Activated effector memory CD4-positive, alpha-beta T cell treated with anti-CD3 and anti-CD28 coated beads, Interleukin-2, amount 50 U/mL, for 16 hours (primary cell): ENCODE measurements around the gene ACAD10.
A peak's percentile ranks its signal among the peaks of the same experiment; 100 is the strongest.
"Not testable (repeated sequence)": the region's sequence is repeated elsewhere in the genome, so short reads cannot be mapped to it uniquely, and the experiment has no call there.

Experiments used
- DNase-seq: peaks from one replicate; pipeline ENCODE4 v3.0.0-alpha.2; 2020

ACAD10 gene

GRCh38 chr12:111685811-111686573 lies at the start of gene ACAD10, which contains the start of gene BRAP:
Gene ACAD10, plus strand, starts transcription at chr12:111686053. Its CDS starts 6,657 bp downstream, at chr12:111692710.
Gene BRAP, minus strand, starts transcription at chr12:111685956. Its CDS starts 164 bp downstream, at chr12:111685792.
- DNase-seq = peak; percentile 97

DNA sequence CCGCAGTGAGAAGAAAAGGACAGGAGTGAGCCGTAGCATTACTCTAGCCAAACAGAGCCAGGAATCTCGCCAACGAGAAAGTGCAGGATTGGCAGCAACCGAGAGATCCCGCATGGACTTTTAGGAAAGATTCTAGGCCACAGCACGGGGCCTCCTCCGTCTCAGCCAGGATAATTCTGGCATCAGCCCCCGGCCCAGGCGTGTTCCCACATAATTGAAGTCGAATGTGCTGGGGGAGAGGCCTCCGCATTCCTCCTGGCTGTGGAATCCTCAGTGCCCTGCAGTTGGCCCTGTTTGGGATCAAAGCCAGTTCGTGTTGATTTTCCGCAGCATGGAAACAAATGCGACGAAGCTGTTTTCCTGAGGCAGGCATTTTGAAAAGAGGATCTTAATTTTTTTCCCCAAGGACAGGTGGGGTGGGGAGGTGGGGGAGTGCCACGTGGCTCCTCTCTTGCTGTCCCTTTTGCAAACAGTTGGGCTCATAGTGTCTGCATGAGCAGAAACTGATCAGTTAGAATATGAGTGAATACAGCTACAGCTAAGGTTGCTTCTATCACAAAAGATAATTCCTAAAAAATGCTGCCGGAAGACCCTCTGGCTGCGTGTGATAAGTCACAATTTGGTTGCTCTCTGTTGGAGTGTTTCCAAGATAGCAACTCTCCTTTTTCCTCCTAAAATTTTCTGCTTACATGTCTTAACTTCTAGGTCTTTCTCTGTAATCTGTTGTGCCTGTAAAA lies 49.5 kb upstream of the ACAD10 start:
- no peak for DNase-seq

DNA sequence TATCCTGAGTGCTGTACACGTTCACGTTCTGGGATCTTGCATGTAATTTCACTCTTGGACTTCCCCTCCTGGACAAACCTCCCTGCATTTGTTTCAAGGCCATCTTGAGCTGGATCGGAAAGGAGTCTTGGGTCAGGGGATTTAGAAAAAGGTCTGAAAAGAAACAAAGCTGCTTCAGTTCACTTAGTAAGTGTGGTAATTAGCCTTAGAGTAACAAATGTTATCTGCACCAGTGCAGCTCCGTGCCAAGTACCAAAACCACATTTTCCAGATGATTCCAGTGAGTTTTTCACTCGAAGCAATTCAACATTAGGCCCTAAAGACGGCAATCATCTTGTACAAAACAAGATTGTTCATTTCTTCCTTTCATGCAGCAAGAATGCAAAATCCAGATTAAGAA lies 47.3 kb upstream of the ACAD10 start:
- DNase-seq = no peak

DNA sequence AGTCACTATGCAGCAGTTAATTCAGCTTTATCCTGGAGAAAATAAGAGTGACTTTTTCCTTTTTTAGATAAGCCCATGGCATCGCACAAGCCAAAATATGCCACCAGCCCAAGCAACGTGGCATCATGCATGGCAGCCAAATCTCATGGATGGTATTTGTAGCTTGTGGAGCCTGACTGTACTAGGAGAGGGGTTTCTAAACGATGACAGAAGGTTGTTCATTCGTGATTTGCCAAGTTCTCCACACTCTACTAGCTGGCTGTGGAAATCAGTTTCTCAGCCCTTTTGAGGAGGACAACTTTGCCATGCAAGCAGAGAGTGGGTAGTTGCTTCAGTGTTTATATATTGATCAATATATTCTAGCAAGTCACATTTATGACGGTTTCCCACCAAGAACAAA lies 45.3 kb upstream of the ACAD10 start:
- DNase-seq = no peak

DNA sequence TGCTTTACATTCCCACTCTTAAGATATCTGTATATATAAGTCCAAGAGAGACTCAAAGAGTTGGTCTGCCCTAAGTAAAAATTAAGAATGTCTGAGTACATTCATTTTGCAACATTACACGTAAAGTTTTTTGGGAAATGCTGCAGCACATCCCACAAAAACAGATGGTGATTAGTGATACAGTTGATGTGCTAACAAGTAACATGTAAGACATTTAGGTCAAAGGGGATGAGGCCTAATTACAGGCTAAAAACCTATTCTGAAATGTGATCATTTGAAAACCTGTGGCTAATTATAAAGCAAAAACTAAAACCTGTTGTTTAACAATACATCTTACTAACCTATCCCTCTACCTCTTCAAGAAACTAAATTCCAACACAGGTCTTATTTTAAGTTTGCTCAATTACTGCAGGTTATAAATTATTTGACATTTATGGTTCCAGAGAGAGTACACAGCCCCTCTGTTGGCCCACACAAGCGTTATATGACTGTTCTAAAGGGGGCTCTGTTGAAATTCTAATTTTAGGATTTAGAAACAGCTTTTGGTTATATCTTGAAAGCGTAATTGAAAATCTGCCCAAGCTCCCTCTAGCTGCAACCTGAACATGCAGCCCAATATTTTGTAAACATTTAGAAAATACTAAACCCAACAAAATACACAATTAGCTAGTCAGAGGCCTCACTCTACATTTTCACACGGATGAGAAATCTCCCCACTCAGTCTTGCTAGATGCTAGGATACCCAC lies 43.0 kb upstream of the ACAD10 start:
- DNase-seq = no peak

- DNase-seq = no peak
These were observed 42.4 kb upstream of the ACAD10 start for GRCh38 chr12:111643427-111643826.

GRCh38 chr12:111645433-111645832 lies 40.4 kb upstream of the ACAD10 start:
- DNase-seq = no peak

GRCh38 chr12:111650912-111651311 lies 34.9 kb upstream of the ACAD10 start:
- DNase-seq = no peak

GRCh38 chr12:111652530-111652929 lies 33.3 kb upstream of the ACAD10 start:
- DNase-seq = not testable (repeated sequence)

GRCh38 chr12:111653596-111653995 lies 32.3 kb upstream of the ACAD10 start:
- DNase-seq = no peak

DNA sequence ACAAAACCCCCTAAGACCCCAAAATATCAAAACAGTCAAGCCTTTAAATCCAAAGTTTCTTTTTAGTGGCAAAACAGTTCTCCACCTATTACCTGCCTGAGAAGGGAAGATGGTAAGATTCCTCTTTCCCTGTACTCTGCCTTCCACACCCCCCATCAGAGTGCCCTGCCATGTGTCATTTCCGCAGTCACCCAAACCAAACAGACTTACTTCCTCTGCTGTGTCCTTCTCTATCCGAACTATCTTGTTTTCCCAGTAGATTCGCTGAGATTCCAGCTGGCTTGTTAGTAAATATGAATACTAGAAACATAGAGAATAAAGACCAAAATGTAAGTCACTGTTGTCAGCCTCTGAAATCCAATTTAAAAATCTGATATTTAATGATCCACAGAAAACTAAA lies 30.5 kb upstream of the ACAD10 start:
- no peak for DNase-seq

DNA sequence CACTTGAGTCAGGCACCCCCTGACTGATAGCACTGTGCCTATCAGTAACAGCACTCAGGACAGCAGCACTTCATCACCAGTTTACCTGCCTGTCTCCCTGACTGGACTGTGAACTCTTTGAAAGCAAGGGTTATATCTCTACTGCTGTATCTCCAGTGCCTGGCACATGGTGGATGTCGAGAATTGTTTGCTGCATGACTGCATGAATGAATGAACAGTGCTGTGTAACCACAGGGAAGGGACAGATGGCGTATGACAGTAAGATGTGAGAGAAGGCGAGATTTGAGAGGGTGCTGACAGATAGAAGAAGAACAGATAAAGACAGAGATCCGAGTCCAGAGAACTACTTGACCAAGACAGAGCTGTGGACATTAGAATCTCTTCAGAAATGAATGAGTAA lies 29.8 kb upstream of the ACAD10 start:
- no peak for DNase-seq

GRCh38 chr12:111664499-111664898 lies 21.4 kb upstream of the ACAD10 start:
- no peak for DNase-seq

GRCh38 chr12:111664961-111665865 lies 20.6 kb upstream of the ACAD10 start:
- no peak for DNase-seq

- no peak for DNase-seq
These were observed 13.0 kb upstream of the ACAD10 start for GRCh38 chr12:111672822-111673381.

DNA sequence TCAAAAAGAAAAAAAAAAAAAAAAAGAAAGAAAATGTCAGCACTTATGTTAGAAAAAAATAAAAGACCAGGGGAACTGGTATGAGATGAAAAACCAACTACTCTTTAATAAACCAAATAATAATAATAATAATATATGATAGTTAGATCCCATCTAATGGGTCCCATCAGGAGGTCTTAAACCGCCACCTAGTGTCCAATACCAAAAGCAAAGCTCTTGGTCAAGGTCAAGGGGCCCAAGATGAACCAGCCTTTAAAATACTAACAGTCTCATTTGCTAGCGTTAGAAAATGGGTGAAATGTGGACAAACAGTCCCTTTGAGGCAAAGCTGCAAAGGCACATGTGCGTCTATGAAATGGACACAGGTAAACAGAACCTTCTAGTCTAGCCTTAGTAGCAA lies 12.3 kb upstream of the ACAD10 start:
- DNase-seq = no peak

GRCh38 chr12:111677186-111677585 lies 8.7 kb upstream of the ACAD10 start:
- DNase-seq = no peak

- not testable (repeated sequence) for DNase-seq
These were observed 1.2 kb upstream of the ACAD10 start for GRCh38 chr12:111684485-111685198.

- no peak for DNase-seq
These were observed 487 bp upstream of the ACAD10 start for GRCh38 chr12:111685322-111685810.

GRCh38 chr12:111686574-111687105 lies 787 bp downstream of the ACAD10 start:
- DNase-seq = no peak

- no peak for DNase-seq
These were observed 1.4 kb downstream of the ACAD10 start for GRCh38 chr12:111687255-111687654.
